Keratinocyte (primary cell): Measurements from ENCODE around the gene AGMAT. TPM values are rescaled to one million over a fixed set of nuclear protein-coding genes. Genes with fewer than 3 reads are reported as not detected.

Experiments
- DNase-seq: peaks from one replicate; pipeline ENCODE4 v3.0.0-alpha.2; 2011; ENCODE audit warnings: low read depth, missing footprints, low spot score
- FAIRE-seq: peaks from 2 replicates; lab custom pipeline; 2011; peaks lifted over from hg19 to GRCh38; lab: Jason Lieb, UNC
- H2AFZ ChIP-seq: 2 replicates; pipeline ENCODE4 v1.6.0; 2012; ENCODE audit warnings: low read length, control low read depth, inconsistent platforms; ENCODE audit not compliant: control insufficient read depth
- H3K27ac ChIP-seq: 2 replicates; pipeline ENCODE4 v1.5.1; 2011; ENCODE audit warnings: low read length; ENCODE audit not compliant: control insufficient read depth, insufficient read depth
- H3K27me3 ChIP-seq: 3 replicates; pipeline ENCODE4 v1.6.0; 2011; ENCODE audit warnings: low read length; ENCODE audit not compliant: control insufficient read depth, insufficient read depth; ENCODE audit errors: extremely low read depth
- H3K36me3 ChIP-seq, 2 experiments: 2 replicates in 1 of 2; 3 replicates in 1 of 2; pipeline ENCODE4 v1.5.1; 2011; ENCODE audit warnings: low read length in 2 of 2, mild to moderate bottlenecking in 1 of 2; ENCODE audit not compliant: control insufficient read depth in 2 of 2, insufficient read depth in 2 of 2; ENCODE audit errors: extremely low read depth in 1 of 2
- H3K4me1 ChIP-seq: 3 replicates; pipeline ENCODE4 v1.5.1; 2011; ENCODE audit warnings: low read length; ENCODE audit not compliant: control insufficient read depth, insufficient read depth; ENCODE audit errors: extremely low read depth
- H3K4me2 ChIP-seq: 3 replicates; pipeline ENCODE4 v1.6.0; 2011; ENCODE audit warnings: low read depth, low read length; ENCODE audit not compliant: control insufficient read depth, insufficient read depth; ENCODE audit errors: extremely low read depth
- H3K4me3 ChIP-seq, 3 experiments: fragments of 200-600 bp in 1 of 3; sonication (generic) in 1 of 3; 2 replicates in 2 of 3; 3 replicates in 1 of 3; pipeline ENCODE4 v1.5.1; 2011 to 2016; ENCODE audit warnings: low read length in 3 of 3, mild to moderate bottlenecking in 3 of 3, control low read depth in 2 of 3, inconsistent platforms in 1 of 3, low read depth in 1 of 3, mixed read lengths in 1 of 3, mixed run types in 1 of 3, moderate library complexity in 1 of 3; ENCODE audit not compliant: control insufficient read depth in 2 of 3, insufficient read depth in 2 of 3; ENCODE audit errors: extremely low read depth in 1 of 3
- H3K79me2 ChIP-seq: 2 replicates; pipeline ENCODE4 v1.6.0; 2012; ENCODE audit warnings: low read length; ENCODE audit not compliant: control insufficient read depth, insufficient read depth
- H3K9ac ChIP-seq: 3 replicates; pipeline ENCODE4 v1.6.0; 2011; ENCODE audit warnings: low read length; ENCODE audit not compliant: control insufficient read depth, insufficient read depth; ENCODE audit errors: extremely low read depth
- H3K9me1 ChIP-seq: 3 replicates; pipeline ENCODE4 v1.6.0; 2011; ENCODE audit warnings: low read length; ENCODE audit not compliant: control insufficient read depth, insufficient read depth; ENCODE audit errors: extremely low read depth
- H3K9me3 ChIP-seq: 2 replicates; pipeline ENCODE4 v1.5.1; 2012; ENCODE audit warnings: low read depth, low read length; ENCODE audit not compliant: control insufficient read depth
- H4K20me1 ChIP-seq: 3 replicates; pipeline ENCODE4 v1.6.0; 2011; ENCODE audit warnings: low read length; ENCODE audit not compliant: control insufficient read depth, insufficient read depth; ENCODE audit errors: extremely low read depth
- EZH2 ChIP-seq: IDR thresholded peaks from one replicate; pipeline ENCODE4 v1.6.1; 2012; ENCODE audit warnings: inconsistent platforms, mild to moderate bottlenecking, low read length, moderate library complexity
- dilution Hi-C: fragments of 300-500 bp; cut with MboI; formaldehyde crosslinking; loops from one replicate; pipeline ENCODE4 v1.7.0; 2020; ENCODE audit warnings: low sequenced_read_pairs; ENCODE audit not compliant: extremely low pct_ligation_motif_present
- polyA plus RNA-seq, 5 experiments: library from polyadenylated mRNA; depleted of rRNA in 3 of 5; stranded (reverse) in 3 of 5; stranded (forward) in 1 of 5; unstranded in 1 of 5; fragments of >200 nt; gene quantifications; 1 replicate in 1 of 5; 2 replicates in 3 of 5; 3 replicates in 1 of 5; pipeline versions ENCODE4 v1.2.1 to v1.2.3, GENCODE V29; 2011 to 2012; ENCODE audit warnings: missing spikeins in 2 of 5, low read depth in 1 of 5, low replicate concordance in 1 of 5
- TF ChIP-seq, protein P1 (sequence below), 3 experiments: IDR thresholded peaks in 1 of 3; conservative IDR thresholded peaks in 1 of 3; optimal IDR thresholded peaks in 1 of 3; 2 replicates in 2 of 3; 3 replicates in 1 of 3; pipeline versions ENCODE3 to v1.5.1; 2011; ENCODE audit warnings: low read length in 3 of 3, mild to moderate bottlenecking in 3 of 3, moderate library complexity in 2 of 3, control low read depth in 1 of 3, inconsistent platforms in 1 of 3; ENCODE audit not compliant: insufficient read depth in 2 of 3; ENCODE audit errors: extremely low read depth in 1 of 3

AGMAT gene
- polyA plus RNA-seq, 1 donor (not counting 4 experiments of a cell fraction or from before 2014, with no cell fraction given), result 0.21 TPM

DNA sequence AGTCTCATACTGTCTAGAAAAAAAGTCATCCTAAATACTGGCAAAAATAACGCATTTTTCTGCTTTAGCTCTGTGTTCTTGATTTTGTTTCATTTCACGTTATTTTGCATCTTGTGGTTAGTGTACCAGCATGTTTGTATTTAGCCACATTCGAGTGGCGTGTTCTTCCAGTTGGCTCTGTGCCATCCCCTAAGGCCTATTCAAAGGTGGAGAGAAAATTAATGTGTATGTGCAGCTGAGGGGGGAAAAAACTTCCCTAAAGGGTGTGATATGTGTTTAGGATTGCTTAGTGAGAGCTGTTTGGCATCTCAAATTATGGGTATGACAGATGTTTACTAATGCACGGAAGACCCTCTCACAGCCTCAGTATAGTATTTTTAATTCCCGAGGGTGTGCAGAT lies 46.1 kb downstream of the AGMAT start:
- Histone ChIP-seq H3K4me2 (no peak overlapping the region), H4K20me1 (no peaks in the 10 kb centered on the region), H3K79me2 (no peaks in the 10 kb centered on the region), H3K36me3 (peaks cover 14 to 18% of the 10 kb centered on the region in 2 experiments), H3K27ac (no peak overlapping the region), H3K9me3 (no peaks in the 10 kb centered on the region), H3K9me1 (no peaks in the 10 kb centered on the region), H3K27me3 (no peaks in the 10 kb centered on the region), H3K4me3 (no peak overlapping the region), H2AFZ (no peak overlapping the region), H3K9ac (no peak overlapping the region), H3K4me1 (no peaks in the 10 kb centered on the region)
- no peak for DNase-seq
- dilution Hi-C loops, result no loop called here
- TF ChIP-seq, protein P1, sequence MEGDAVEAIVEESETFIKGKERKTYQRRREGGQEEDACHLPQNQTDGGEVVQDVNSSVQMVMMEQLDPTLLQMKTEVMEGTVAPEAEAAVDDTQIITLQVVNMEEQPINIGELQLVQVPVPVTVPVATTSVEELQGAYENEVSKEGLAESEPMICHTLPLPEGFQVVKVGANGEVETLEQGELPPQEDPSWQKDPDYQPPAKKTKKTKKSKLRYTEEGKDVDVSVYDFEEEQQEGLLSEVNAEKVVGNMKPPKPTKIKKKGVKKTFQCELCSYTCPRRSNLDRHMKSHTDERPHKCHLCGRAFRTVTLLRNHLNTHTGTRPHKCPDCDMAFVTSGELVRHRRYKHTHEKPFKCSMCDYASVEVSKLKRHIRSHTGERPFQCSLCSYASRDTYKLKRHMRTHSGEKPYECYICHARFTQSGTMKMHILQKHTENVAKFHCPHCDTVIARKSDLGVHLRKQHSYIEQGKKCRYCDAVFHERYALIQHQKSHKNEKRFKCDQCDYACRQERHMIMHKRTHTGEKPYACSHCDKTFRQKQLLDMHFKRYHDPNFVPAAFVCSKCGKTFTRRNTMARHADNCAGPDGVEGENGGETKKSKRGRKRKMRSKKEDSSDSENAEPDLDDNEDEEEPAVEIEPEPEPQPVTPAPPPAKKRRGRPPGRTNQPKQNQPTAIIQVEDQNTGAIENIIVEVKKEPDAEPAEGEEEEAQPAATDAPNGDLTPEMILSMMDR (optimal IDR thresholded peaks at IDR 0.05 in 1 of 3, IDR thresholded peaks at IDR 0.05 in 1 of 3, conservative IDR thresholded peaks at IDR 0.05 in 1 of 3; ENCODE audit: extremely low read depth in 1 of 3, insufficient read depth in 2 of 3, low read length in 3 of 3), result no peak
- TF ChIP-seq EZH2, result no peak
- FAIRE-seq, result peak; percentile 13

DNA sequence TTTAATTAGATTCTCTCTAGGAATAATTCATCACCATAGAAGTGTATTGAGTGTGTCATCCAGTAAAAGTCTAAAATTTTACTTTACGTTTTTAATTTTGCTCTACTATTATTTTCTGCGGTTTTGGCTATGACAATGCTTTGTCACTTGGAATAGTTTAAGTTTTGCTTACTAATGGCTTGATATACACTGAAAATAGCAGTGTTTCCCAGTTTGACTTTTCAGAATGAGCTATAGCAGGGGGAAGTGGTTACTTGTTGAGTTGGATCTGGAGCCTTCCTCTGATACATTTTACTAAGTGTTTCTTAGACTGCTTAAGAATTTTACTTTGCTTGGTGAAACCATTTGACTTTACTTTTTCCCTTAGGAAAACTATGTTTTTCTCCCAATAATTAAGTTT lies 53.2 kb downstream of the AGMAT start:
- H2AFZ ChIP-seq, result no peak overlapping the region

More for the DNA sequence above, 53.2 kb downstream of the AGMAT start:
- Histone ChIP-seq H3K9me3 (no peaks in the 10 kb centered on the region), H3K27ac (no peak overlapping the region), H3K36me3 (peaks cover 0 to 6% of the 10 kb centered on the region in 2 experiments), H3K9ac (no peak overlapping the region), H3K79me2 (peaks cover 16% of the 10 kb centered on the region), H3K27me3 (no peaks in the 10 kb centered on the region), H3K4me3 (no peak overlapping the region), H3K9me1 (no peaks in the 10 kb centered on the region), H3K4me1 (peaks cover 4% of the 10 kb centered on the region), H4K20me1 (no peaks in the 10 kb centered on the region), H3K4me2 (no peak overlapping the region)
- dilution Hi-C loops, result no loop called here
- DNase-seq (no peak), FAIRE-seq (no peak)
- TF ChIP-seq EZH2, result no peak
- TF ChIP-seq, protein P1 (optimal IDR thresholded peaks at IDR 0.05 in 1 of 3, IDR thresholded peaks at IDR 0.05 in 1 of 3, conservative IDR thresholded peaks at IDR 0.05 in 1 of 3; ENCODE audit: extremely low read depth in 1 of 3, insufficient read depth in 2 of 3, low read length in 3 of 3), result no peak
